ENCODE results near the gene DEFB132. TPM values are rescaled to one million over a fixed set of nuclear protein-coding genes. Genes with fewer than 3 reads are reported as not detected.

DEFB132 gene
- total RNA-seq, 1 donor = not detected

DNA sequence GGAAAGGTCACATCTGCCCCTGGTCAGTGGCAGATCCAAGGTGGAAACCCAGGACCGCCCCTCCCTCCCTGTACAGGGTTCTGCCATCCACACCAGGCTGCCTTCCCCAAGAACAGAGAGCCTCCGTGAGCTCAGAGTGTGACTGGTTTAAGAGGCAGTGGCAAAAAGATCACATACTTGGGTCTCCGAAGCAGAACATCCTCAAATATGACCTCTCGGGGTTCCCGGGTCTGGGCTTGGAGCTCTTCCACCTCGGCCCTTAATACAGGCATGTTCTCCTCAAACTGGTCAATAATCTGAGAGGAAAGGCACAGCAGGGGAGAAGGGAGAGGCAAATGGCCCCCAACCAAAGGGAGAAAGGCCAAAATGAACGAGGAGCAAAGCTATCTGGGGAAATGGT is 18.3 kb downstream of the DEFB132 start:
- Histone ChIP-seq H3K27ac (ENCODE audit: low read depth, low read length) (no peak overlapping the region), H3K4me3 (ENCODE audit: insufficient read depth, low read length) (no peak overlapping the region), H3K36me3 (ENCODE audit: insufficient read depth, low read length) (no peaks in the 10 kb centered on the region), H3K79me2 (ENCODE audit: insufficient read depth, low read length) (no peaks in the 10 kb centered on the region), H3K27me3 (ENCODE audit: insufficient read depth, low read length) (no peaks in the 10 kb centered on the region), H3K9me3 (ENCODE audit: low read depth, low read length) (no peaks in the 10 kb centered on the region), H3K4me1 (ENCODE audit: insufficient read depth, low read length) (no peaks in the 10 kb centered on the region), H3K4me2 (ENCODE audit: insufficient read depth, low read length) (no peak overlapping the region), H2AFZ (ENCODE audit: low read length) (no peak overlapping the region), H4K20me1 (ENCODE audit: insufficient read depth, low read length) (no peaks in the 10 kb centered on the region)
- no peak for DNase-seq (ENCODE audit: insufficient read length, low spot score, missing footprints)
- TF ChIP-seq, protein P1, sequence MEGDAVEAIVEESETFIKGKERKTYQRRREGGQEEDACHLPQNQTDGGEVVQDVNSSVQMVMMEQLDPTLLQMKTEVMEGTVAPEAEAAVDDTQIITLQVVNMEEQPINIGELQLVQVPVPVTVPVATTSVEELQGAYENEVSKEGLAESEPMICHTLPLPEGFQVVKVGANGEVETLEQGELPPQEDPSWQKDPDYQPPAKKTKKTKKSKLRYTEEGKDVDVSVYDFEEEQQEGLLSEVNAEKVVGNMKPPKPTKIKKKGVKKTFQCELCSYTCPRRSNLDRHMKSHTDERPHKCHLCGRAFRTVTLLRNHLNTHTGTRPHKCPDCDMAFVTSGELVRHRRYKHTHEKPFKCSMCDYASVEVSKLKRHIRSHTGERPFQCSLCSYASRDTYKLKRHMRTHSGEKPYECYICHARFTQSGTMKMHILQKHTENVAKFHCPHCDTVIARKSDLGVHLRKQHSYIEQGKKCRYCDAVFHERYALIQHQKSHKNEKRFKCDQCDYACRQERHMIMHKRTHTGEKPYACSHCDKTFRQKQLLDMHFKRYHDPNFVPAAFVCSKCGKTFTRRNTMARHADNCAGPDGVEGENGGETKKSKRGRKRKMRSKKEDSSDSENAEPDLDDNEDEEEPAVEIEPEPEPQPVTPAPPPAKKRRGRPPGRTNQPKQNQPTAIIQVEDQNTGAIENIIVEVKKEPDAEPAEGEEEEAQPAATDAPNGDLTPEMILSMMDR (IDR thresholded peaks at IDR 0.05; ENCODE audit: extremely low read depth, low read depth, low read length) = no peak

DNA sequence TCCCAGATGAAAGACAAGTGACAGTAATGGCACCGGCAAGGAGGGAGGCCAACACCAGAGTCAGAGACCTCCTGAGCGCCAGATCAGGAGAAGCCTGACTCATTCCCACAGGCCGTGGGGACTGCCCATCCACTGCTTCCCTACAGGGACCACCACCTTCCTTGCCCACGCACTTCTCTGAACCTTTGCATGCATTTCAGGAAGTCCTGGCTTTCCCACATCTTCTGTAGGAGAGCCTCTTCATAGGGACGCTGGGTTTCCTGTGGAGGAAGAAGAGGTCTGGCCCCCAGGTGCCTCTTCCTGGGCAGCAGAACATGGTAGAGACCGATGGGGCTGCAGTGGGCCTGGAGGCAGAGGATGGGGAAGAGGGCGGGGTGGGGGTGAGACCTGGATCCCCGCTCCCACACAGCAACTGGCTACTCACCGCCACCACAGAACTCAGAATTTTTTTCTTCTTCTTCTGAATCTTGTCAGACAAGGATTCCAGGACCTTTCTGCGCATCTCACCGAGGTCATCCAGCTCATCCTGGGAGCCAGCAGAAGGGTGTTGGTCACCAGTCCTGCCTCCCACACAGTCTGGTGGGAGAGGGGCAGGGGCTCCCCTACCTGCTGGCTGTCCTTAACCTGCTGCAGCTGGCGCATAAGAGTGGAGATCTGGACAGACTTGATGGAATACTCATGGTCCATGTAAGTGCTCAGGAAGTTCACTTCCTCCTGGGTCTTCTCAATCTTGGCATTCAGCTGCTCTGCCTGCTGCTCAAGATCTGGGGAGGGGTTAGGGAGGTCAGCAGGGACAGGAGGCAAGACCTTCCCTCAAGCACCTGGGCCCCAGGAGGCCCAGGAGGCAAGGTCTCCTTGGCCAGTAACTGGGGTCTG is 19.3 kb downstream of the DEFB132 start:
- Histone ChIP-seq H3K4me1 (ENCODE audit: insufficient read depth, low read length) (no peaks in the 10 kb centered on the region), H3K36me3 (ENCODE audit: insufficient read depth, low read length) (no peaks in the 10 kb centered on the region), H4K20me1 (ENCODE audit: insufficient read depth, low read length) (no peaks in the 10 kb centered on the region), H3K79me2 (ENCODE audit: insufficient read depth, low read length) (no peaks in the 10 kb centered on the region), H3K4me3 (ENCODE audit: insufficient read depth, low read length) (no peak overlapping the region), H3K9me3 (ENCODE audit: low read depth, low read length) (no peaks in the 10 kb centered on the region), H3K27ac (ENCODE audit: low read depth, low read length) (no peak overlapping the region), H3K27me3 (ENCODE audit: insufficient read depth, low read length) (no peaks in the 10 kb centered on the region), H3K4me2 (ENCODE audit: insufficient read depth, low read length) (no peak overlapping the region), H2AFZ (ENCODE audit: low read length) (no peak overlapping the region)
- no peak for DNase-seq (ENCODE audit: insufficient read length, low spot score, missing footprints)
- TF ChIP-seq, protein P1 (IDR thresholded peaks at IDR 0.05; ENCODE audit: extremely low read depth, low read depth, low read length) = no peak

DNA sequence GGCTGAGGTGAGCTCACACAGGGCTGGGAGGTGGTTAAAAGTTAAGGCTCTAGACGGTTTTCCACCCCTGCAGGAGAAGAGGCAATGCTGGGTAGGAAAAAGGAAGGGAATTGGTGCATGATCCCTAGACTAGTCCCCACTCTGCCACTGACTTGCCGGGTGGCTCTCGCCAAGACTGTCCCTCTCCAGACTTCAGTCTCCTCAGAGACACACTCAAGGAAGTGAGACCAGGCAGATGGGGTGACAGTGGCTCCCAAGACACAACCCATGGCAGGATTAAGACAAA is 19.9 kb downstream of the DEFB132 start:
- Histone ChIP-seq H3K27ac (ENCODE audit: low read depth, low read length) (no peak overlapping the region), H2AFZ (ENCODE audit: low read length) (no peak overlapping the region), H4K20me1 (ENCODE audit: insufficient read depth, low read length) (no peaks in the 10 kb centered on the region), H3K79me2 (ENCODE audit: insufficient read depth, low read length) (no peaks in the 10 kb centered on the region), H3K9me3 (ENCODE audit: low read depth, low read length) (no peaks in the 10 kb centered on the region), H3K4me2 (ENCODE audit: insufficient read depth, low read length) (no peak overlapping the region), H3K36me3 (ENCODE audit: insufficient read depth, low read length) (no peaks in the 10 kb centered on the region), H3K4me1 (ENCODE audit: insufficient read depth, low read length) (no peaks in the 10 kb centered on the region), H3K27me3 (ENCODE audit: insufficient read depth, low read length) (no peaks in the 10 kb centered on the region), H3K4me3 (ENCODE audit: insufficient read depth, low read length) (no peak overlapping the region)
- no peak for DNase-seq (ENCODE audit: insufficient read length, low spot score, missing footprints)
- TF ChIP-seq, protein P1 (IDR thresholded peaks at IDR 0.05; ENCODE audit: extremely low read depth, low read depth, low read length) = no peak

DNA sequence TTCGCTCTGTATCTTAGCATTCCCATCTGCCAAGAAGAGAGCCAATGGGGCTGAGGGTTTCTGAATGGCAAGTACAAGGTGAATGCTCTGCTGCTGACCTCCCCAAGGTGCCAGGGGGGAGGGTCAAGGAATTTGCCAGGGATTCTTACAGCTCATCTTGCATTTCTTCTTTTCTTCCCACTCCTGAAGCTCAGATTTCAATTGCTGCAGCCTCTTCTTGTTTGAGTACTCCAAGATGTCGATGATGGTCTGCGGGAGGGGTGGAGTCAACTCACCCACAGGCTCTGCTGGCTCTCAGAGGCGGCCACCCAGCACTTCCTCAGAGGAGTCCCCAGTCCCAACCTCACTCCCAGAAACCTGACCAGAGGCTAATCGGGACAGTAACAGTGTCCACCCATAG is 20.7 kb downstream of the DEFB132 start:
- Histone ChIP-seq H2AFZ (ENCODE audit: low read length) (no peak overlapping the region), H3K36me3 (ENCODE audit: insufficient read depth, low read length) (no peaks in the 10 kb centered on the region), H3K27me3 (ENCODE audit: insufficient read depth, low read length) (no peaks in the 10 kb centered on the region), H3K27ac (ENCODE audit: low read depth, low read length) (no peak overlapping the region), H3K9me3 (ENCODE audit: low read depth, low read length) (no peaks in the 10 kb centered on the region), H3K79me2 (ENCODE audit: insufficient read depth, low read length) (no peaks in the 10 kb centered on the region), H3K4me2 (ENCODE audit: insufficient read depth, low read length) (no peak overlapping the region), H3K4me3 (ENCODE audit: insufficient read depth, low read length) (no peak overlapping the region), H4K20me1 (ENCODE audit: insufficient read depth, low read length) (no peaks in the 10 kb centered on the region), H3K4me1 (ENCODE audit: insufficient read depth, low read length) (no peaks in the 10 kb centered on the region)
- TF ChIP-seq, protein P1 (IDR thresholded peaks at IDR 0.05; ENCODE audit: extremely low read depth, low read depth, low read length) = no peak
- no peak for DNase-seq (ENCODE audit: insufficient read length, low spot score, missing footprints)

Data from osteoblast (primary cell).